ENCODE data around the gene SLC44A5.

The SLC44A5 gene

GRCh38 chr1:75587692-75588091 lies 23.2 kb downstream of the SLC44A5 start:
- DNase-seq (ENCODE audit: insufficient read length), result no peak
- no peak for TF ChIP-seq POLR2A (IDR thresholded peaks at IDR 0.05; ENCODE audit: low read depth, low read length)
- TF ChIP-seq TAF1 (IDR thresholded peaks at IDR 0.05; ENCODE audit: borderline replicate concordance, low read depth, low read length), result no peak
- TF ChIP-seq POLR2AphosphoS5 (IDR thresholded peaks at IDR 0.05; ENCODE audit: low read depth, low read length), result no peak
- FAIRE-seq, result no peak

- no peak for TF ChIP-seq TAF1 (IDR thresholded peaks at IDR 0.05; ENCODE audit: borderline replicate concordance, low read depth, low read length)
- TF ChIP-seq POLR2AphosphoS5 (IDR thresholded peaks at IDR 0.05; ENCODE audit: low read depth, low read length), result no peak
- TF ChIP-seq POLR2A (IDR thresholded peaks at IDR 0.05; ENCODE audit: low read depth, low read length), result no peak
- no peak for FAIRE-seq
- DNase-seq (ENCODE audit: insufficient read length), result no peak
These were observed 27.6 kb downstream of the SLC44A5 start for GRCh38 chr1:75583282-75583681.

- TF ChIP-seq POLR2AphosphoS5 (IDR thresholded peaks at IDR 0.05; ENCODE audit: low read depth, low read length) (no peak), POLR2A (IDR thresholded peaks at IDR 0.05; ENCODE audit: low read depth, low read length) (no peak), TAF1 (IDR thresholded peaks at IDR 0.05; ENCODE audit: borderline replicate concordance, low read depth, low read length) (no peak)
- DNase-seq (ENCODE audit: insufficient read length), result no peak
- no peak for FAIRE-seq
These were observed 28.1 kb downstream of the SLC44A5 start for GRCh38 chr1:75582725-75583261.

GRCh38 chr1:75579046-75579445 lies 31.9 kb downstream of the SLC44A5 start:
- TF ChIP-seq TAF1 (IDR thresholded peaks at IDR 0.05; ENCODE audit: borderline replicate concordance, low read depth, low read length) (no peak), POLR2A (IDR thresholded peaks at IDR 0.05; ENCODE audit: low read depth, low read length) (no peak), POLR2AphosphoS5 (IDR thresholded peaks at IDR 0.05; ENCODE audit: low read depth, low read length) (no peak)
- FAIRE-seq, result no peak

GRCh38 chr1:75575837-75576236 lies 35.1 kb downstream of the SLC44A5 start:
- DNase-seq (ENCODE audit: insufficient read length) (no peak), FAIRE-seq (no peak)
- TF ChIP-seq POLR2AphosphoS5 (IDR thresholded peaks at IDR 0.05; ENCODE audit: low read depth, low read length) (no peak), TAF1 (IDR thresholded peaks at IDR 0.05; ENCODE audit: borderline replicate concordance, low read depth, low read length) (no peak), POLR2A (IDR thresholded peaks at IDR 0.05; ENCODE audit: low read depth, low read length) (no peak)

More at GRCh38 chr1:75579046-75579445, 31.9 kb downstream of the SLC44A5 start:
- no peak for DNase-seq (ENCODE audit: insufficient read length)

- TF ChIP-seq POLR2A (IDR thresholded peaks at IDR 0.05; ENCODE audit: low read depth, low read length) (no peak), TAF1 (IDR thresholded peaks at IDR 0.05; ENCODE audit: borderline replicate concordance, low read depth, low read length) (no peak)
- no peak for DNase-seq (ENCODE audit: insufficient read length)
- no peak for FAIRE-seq
These were observed 43.7 kb downstream of the SLC44A5 start for GRCh38 chr1:75567191-75567590.

- no peak for DNase-seq (ENCODE audit: insufficient read length)
- FAIRE-seq, result no peak
- TF ChIP-seq TAF1 (IDR thresholded peaks at IDR 0.05; ENCODE audit: borderline replicate concordance, low read depth, low read length) (no peak), POLR2AphosphoS5 (IDR thresholded peaks at IDR 0.05; ENCODE audit: low read depth, low read length) (no peak), POLR2A (IDR thresholded peaks at IDR 0.05; ENCODE audit: low read depth, low read length) (no peak)
These were observed 51.1 kb downstream of the SLC44A5 start for GRCh38 chr1:75559800-75560199.

GRCh38 chr1:75559136-75559535 lies 51.8 kb downstream of the SLC44A5 start:
- TF ChIP-seq POLR2A (IDR thresholded peaks at IDR 0.05; ENCODE audit: low read depth, low read length), result no peak
- TF ChIP-seq POLR2AphosphoS5 (IDR thresholded peaks at IDR 0.05; ENCODE audit: low read depth, low read length), result no peak
- no peak for TF ChIP-seq TAF1 (IDR thresholded peaks at IDR 0.05; ENCODE audit: borderline replicate concordance, low read depth, low read length)
- no peak for FAIRE-seq
- DNase-seq (ENCODE audit: insufficient read length), result no peak

GRCh38 chr1:75554870-75555269 lies 56.0 kb downstream of the SLC44A5 start:
- no peak for TF ChIP-seq POLR2A (IDR thresholded peaks at IDR 0.05; ENCODE audit: low read depth, low read length)
- no peak for TF ChIP-seq TAF1 (IDR thresholded peaks at IDR 0.05; ENCODE audit: borderline replicate concordance, low read depth, low read length)
- TF ChIP-seq POLR2AphosphoS5 (IDR thresholded peaks at IDR 0.05; ENCODE audit: low read depth, low read length), result no peak
- DNase-seq (ENCODE audit: insufficient read length) (no peak), FAIRE-seq (no peak)

GRCh38 chr1:75554181-75554580 lies 56.7 kb downstream of the SLC44A5 start:
- DNase-seq (ENCODE audit: insufficient read length), result no peak
- no peak for FAIRE-seq
- TF ChIP-seq POLR2A (IDR thresholded peaks at IDR 0.05; ENCODE audit: low read depth, low read length) (no peak), POLR2AphosphoS5 (IDR thresholded peaks at IDR 0.05; ENCODE audit: low read depth, low read length) (no peak), TAF1 (IDR thresholded peaks at IDR 0.05; ENCODE audit: borderline replicate concordance, low read depth, low read length) (no peak)

GRCh38 chr1:75550559-75550958 lies 60.4 kb downstream of the SLC44A5 start:
- TF ChIP-seq TAF1 (IDR thresholded peaks at IDR 0.05; ENCODE audit: borderline replicate concordance, low read depth, low read length), result no peak
- no peak for TF ChIP-seq POLR2A (IDR thresholded peaks at IDR 0.05; ENCODE audit: low read depth, low read length)
- TF ChIP-seq POLR2AphosphoS5 (IDR thresholded peaks at IDR 0.05; ENCODE audit: low read depth, low read length), result no peak
- FAIRE-seq (no peak), DNase-seq (ENCODE audit: insufficient read length) (no peak)

- no peak for TF ChIP-seq TAF1 (IDR thresholded peaks at IDR 0.05; ENCODE audit: borderline replicate concordance, low read depth, low read length)
- TF ChIP-seq POLR2AphosphoS5 (IDR thresholded peaks at IDR 0.05; ENCODE audit: low read depth, low read length), result no peak
- TF ChIP-seq POLR2A (IDR thresholded peaks at IDR 0.05; ENCODE audit: low read depth, low read length), result no peak
- FAIRE-seq (no peak), DNase-seq (ENCODE audit: insufficient read length) (no peak)
These were observed 62.0 kb downstream of the SLC44A5 start for GRCh38 chr1:75548721-75549480.
